Neural progenitor cell (in vitro differentiated cells): ENCODE measurements around the gene ECT2L. TPM values are rescaled to one million over a fixed set of nuclear protein-coding genes. Genes with fewer than 3 reads are reported as not detected.
A peak's percentile ranks its signal among the peaks of the same experiment; 100 is the strongest.

Source experiments
- DNase-seq: peaks from one replicate; pipeline ENCODE4 v3.0.0-alpha.2; 2016; ENCODE audit warnings: low spot score
- H2AFZ ChIP-seq: fragments of 200-600 bp; sonication (generic); replicated peaks from 2 replicates; pipeline ENCODE4 v1.6.1; 2016; ENCODE audit warnings: antibody characterized with exemption
- H3F3A ChIP-seq: fragments of 200-600 bp; sonication (generic); 2 replicates; pipeline ENCODE4 v1.6.1; 2016; ENCODE audit warnings: antibody characterized with exemption, low read depth
- H3K27ac ChIP-seq: fragments of 200-600 bp; sonication (generic); 2 replicates; pipeline ENCODE4 v1.5.1; 2016; ENCODE audit warnings: mild to moderate bottlenecking
- H3K27me3 ChIP-seq: fragments of 200-600 bp; sonication (generic); 2 replicates; pipeline ENCODE4 v1.6.1; 2016; ENCODE audit warnings: mild to moderate bottlenecking, moderate library complexity
- H3K36me3 ChIP-seq: fragments of 200-600 bp; sonication (generic); 2 replicates; pipeline ENCODE4 v1.5.1; 2016
- H3K4me1 ChIP-seq: fragments of 200-600 bp; sonication (generic); 2 replicates; pipeline ENCODE4 v1.6.1; 2016; ENCODE audit warnings: mixed run types
- H3K4me2 ChIP-seq: fragments of 200-600 bp; sonication (generic); 2 replicates; pipeline ENCODE4 v1.6.1; 2016
- H3K4me3 ChIP-seq: fragments of 200-600 bp; sonication (generic); 2 replicates; pipeline ENCODE4 v1.5.1; 2016
- H3K79me2 ChIP-seq: fragments of 200-600 bp; sonication (generic); 2 replicates; pipeline ENCODE4 v1.6.1; 2016; ENCODE audit warnings: low read depth
- H3K9ac ChIP-seq: fragments of 200-600 bp; sonication (generic); 2 replicates; pipeline ENCODE4 v1.6.1; 2016
- H3K9me3 ChIP-seq: fragments of 200-600 bp; sonication (generic); 2 replicates; pipeline ENCODE4 v1.5.1; 2016; ENCODE audit warnings: low read depth
- H4K20me1 ChIP-seq: fragments of 200-600 bp; sonication (generic); 2 replicates; pipeline ENCODE4 v1.6.1; 2016; ENCODE audit warnings: low read depth
- H3K27ac Mint-ChIP-seq: 3 replicates; pipeline ENCODE4 v1.8.0; 2021; ENCODE audit warnings: mixed read lengths
- H3K27me3 Mint-ChIP-seq: 2 replicates; pipeline ENCODE4 v1.8.0; 2022; ENCODE audit warnings: low read depth, mild to moderate bottlenecking, inconsistent platforms, moderate library complexity, mixed read lengths; ENCODE audit not compliant: insufficient read depth
- H3K36me3 Mint-ChIP-seq: 3 replicates; pipeline ENCODE4 v1.8.0; 2021; ENCODE audit warnings: mixed read lengths
- H3K4me1 Mint-ChIP-seq: 3 replicates; pipeline ENCODE4 v1.8.0; 2021; ENCODE audit warnings: mixed read lengths
- H3K4me3 Mint-ChIP-seq: 3 replicates; pipeline ENCODE4 v1.8.0; 2021; ENCODE audit warnings: mild to moderate bottlenecking, moderate library complexity, mixed read lengths
- H3K9me3 Mint-ChIP-seq: 3 replicates; pipeline ENCODE4 v1.8.0; 2020; ENCODE audit warnings: mixed read lengths
- CTCF ChIP-seq: fragments of 200-600 bp; sonication (generic); IDR thresholded peaks from 2 replicates; pipeline ENCODE4 v1.5.1; 2017; ENCODE audit warnings: antibody characterized with exemption, mild to moderate bottlenecking
- EZH2 ChIP-seq: fragments of 200-600 bp; sonication (generic); IDR thresholded peaks from 2 replicates; pipeline ENCODE4 v1.6.1; 2017; ENCODE audit warnings: antibody characterized with exemption, mild to moderate bottlenecking, moderate library complexity
- EZH2phosphoT487 ChIP-seq: fragments of 200-600 bp; sonication (generic); IDR thresholded peaks from 2 replicates; pipeline ENCODE4 v1.6.1; 2017; ENCODE audit warnings: antibody characterized with exemption
- total RNA-seq: library from RNA; depleted of rRNA; stranded (reverse); fragments of >200 nt; gene quantifications from 2 replicates; pipeline ENCODE4 v1.2.3, GENCODE V29; 2015; ENCODE audit warnings: low replicate concordance

ECT2L gene
- total RNA-seq, 1 donor from 2014 or later, result not detected

- Histone ChIP-seq H2AFZ (no peak overlapping the region), H3K4me1 (peaks cover 7% of the 10 kb centered on the region), H3K36me3 (no peaks in the 10 kb centered on the region), H3K27ac (no peak overlapping the region), H3K9ac (no peak overlapping the region), H3F3A (no peaks in the 10 kb centered on the region), H3K9me3 (no peaks in the 10 kb centered on the region), H3K27me3 (peaks cover 16% of the 10 kb centered on the region), H3K79me2 (no peaks in the 10 kb centered on the region), H3K4me2 (no peak overlapping the region), H3K4me3 (no peak overlapping the region), H4K20me1 (no peaks in the 10 kb centered on the region)
- Mint-ChIP-seq H3K4me3 (no peak overlapping the region), H3K4me1 (peaks cover 13% of the 10 kb centered on the region), H3K36me3 (no peaks in the 10 kb centered on the region), H3K9me3 (no peaks in the 10 kb centered on the region), H3K27ac (no peak overlapping the region), H3K27me3 (peaks cover 3% of the 10 kb centered on the region)
- DNase-seq, result no peak
- TF ChIP-seq CTCF (peak; percentile 21), EZH2 (no peak), EZH2phosphoT487 (no peak)
Observed at GRCh38 chr6:138800377-138801150, 4.7 kb downstream of the ECT2L start.

GRCh38 chr6:138803331-138803730, 7.4 kb downstream of the ECT2L start:
- no peak overlapping the region for H3K27ac ChIP-seq
- H3K4me3 ChIP-seq, result no peak overlapping the region

GRCh38 chr6:138803861-138804260, 8.0 kb downstream of the ECT2L start:
- Histone ChIP-seq H3K36me3 (no peaks in the 10 kb centered on the region), H3K27me3 (no peaks in the 10 kb centered on the region), H3K4me2 (no peak overlapping the region), H3K9me3 (no peaks in the 10 kb centered on the region), H3F3A (no peaks in the 10 kb centered on the region), H3K4me3 (no peak overlapping the region), H2AFZ (no peak overlapping the region), H3K9ac (no peak overlapping the region), H4K20me1 (no peaks in the 10 kb centered on the region), H3K79me2 (no peaks in the 10 kb centered on the region), H3K4me1 (no peaks in the 10 kb centered on the region), H3K27ac (no peak overlapping the region)
- no peak overlapping the region for H3K4me3 Mint-ChIP-seq
- no peak overlapping the region for H3K27ac Mint-ChIP-seq
- no peak for DNase-seq
- TF ChIP-seq EZH2phosphoT487, result no peak
- H3K9me3 Mint-ChIP-seq, result no peaks in the 10 kb centered on the region
- H3K36me3 Mint-ChIP-seq, result no peaks in the 10 kb centered on the region
- no peaks in the 10 kb centered on the region for H3K4me1 Mint-ChIP-seq
- H3K27me3 Mint-ChIP-seq, result no peaks in the 10 kb centered on the region

More at GRCh38 chr6:138803331-138803730, 7.4 kb downstream of the ECT2L start:
- H3K9me3 Mint-ChIP-seq, result no peaks in the 10 kb centered on the region
- Histone ChIP-seq H3K4me2 (no peak overlapping the region), H2AFZ (no peak overlapping the region), H4K20me1 (no peaks in the 10 kb centered on the region), H3K9me3 (no peaks in the 10 kb centered on the region), H3K4me1 (no peaks in the 10 kb centered on the region), H3K79me2 (no peaks in the 10 kb centered on the region), H3K27me3 (no peaks in the 10 kb centered on the region), H3F3A (no peaks in the 10 kb centered on the region), H3K36me3 (no peaks in the 10 kb centered on the region), H3K9ac (no peak overlapping the region)
- no peak for DNase-seq
- no peaks in the 10 kb centered on the region for H3K27me3 Mint-ChIP-seq
- H3K4me1 Mint-ChIP-seq, result peaks cover 5% of the 10 kb centered on the region
- no peak for TF ChIP-seq EZH2phosphoT487
- no peak for TF ChIP-seq CTCF
- TF ChIP-seq EZH2, result no peak
- H3K27ac Mint-ChIP-seq, result no peak overlapping the region
- no peaks in the 10 kb centered on the region for H3K36me3 Mint-ChIP-seq
- H3K4me3 Mint-ChIP-seq, result no peak overlapping the region

GRCh38 chr6:138805016-138805765, 9.3 kb downstream of the ECT2L start:
- no peak for DNase-seq
- H3K36me3 Mint-ChIP-seq, result no peaks in the 10 kb centered on the region
- no peaks in the 10 kb centered on the region for H3K4me1 ChIP-seq
- H3K27ac Mint-ChIP-seq, result no peak overlapping the region
- no peaks in the 10 kb centered on the region for H3K9me3 ChIP-seq
- no peak overlapping the region for H3K9ac ChIP-seq
- no peak for TF ChIP-seq CTCF
- no peak for TF ChIP-seq EZH2
- no peak for TF ChIP-seq EZH2phosphoT487
- H3K4me2 ChIP-seq, result no peak overlapping the region
- H3F3A ChIP-seq, result no peaks in the 10 kb centered on the region
- H3K27me3 Mint-ChIP-seq, result no peaks in the 10 kb centered on the region
- no peak overlapping the region for H3K4me3 Mint-ChIP-seq
- H3K27ac ChIP-seq, result no peak overlapping the region
- H2AFZ ChIP-seq, result no peak overlapping the region
- H3K4me1 Mint-ChIP-seq, result no peaks in the 10 kb centered on the region
- no peaks in the 10 kb centered on the region for H3K79me2 ChIP-seq
- H3K36me3 ChIP-seq, result no peaks in the 10 kb centered on the region
- H3K4me3 ChIP-seq, result no peak overlapping the region
- H3K9me3 Mint-ChIP-seq, result no peaks in the 10 kb centered on the region
- H4K20me1 ChIP-seq, result no peaks in the 10 kb centered on the region
- H3K27me3 ChIP-seq, result no peaks in the 10 kb centered on the region
